Activated CD8-positive, alpha-beta memory T cell treated with anti-CD3 and anti-CD28 coated beads for 48 hours (primary cell): ENCODE results near the gene CAPN10.
"Not testable (repeated sequence)": the region's sequence is repeated elsewhere in the genome, so short reads cannot be mapped to it uniquely, and the experiment has no call there.

Experiments used
- DNase-seq, 3 experiments: peaks; one replicate each; pipeline ENCODE4 v3.0.0-alpha.2; 2020; ENCODE audit warnings: low read depth in 2 of 3, low spot score in 2 of 3

Gene CAPN10

GRCh38 chr2:240563231-240563630, 23.3 kb upstream of the CAPN10 start:
- DNase-seq: not testable (repeated sequence)

- no peak for DNase-seq
These were observed 22.5 kb upstream of the CAPN10 start for GRCh38 chr2:240563951-240564560.

- DNase-seq: no peak
These were observed 21.8 kb upstream of the CAPN10 start for GRCh38 chr2:240564561-240565332.

GRCh38 chr2:240565333-240566202, 21.0 kb upstream of the CAPN10 start:
- peak; percentile 74 to 87 (median 78) for DNase-seq

GRCh38 chr2:240566203-240567136, 20.1 kb upstream of the CAPN10 start:
- peak; percentile 80 to 92 (median 87) for DNase-seq

- DNase-seq: no peak
These were observed 19.2 kb upstream of the CAPN10 start for GRCh38 chr2:240567137-240567871.

- peak in 1 of 3 experiments; percentile 26 for DNase-seq
These were observed 18.5 kb upstream of the CAPN10 start, which contains the start of gene RNPEPL1 for GRCh38 chr2:240567872-240568677. Gene RNPEPL1 (plus strand): TSS chr2:240568484. CDS start chr2:240568587, 103 bp downstream.

GRCh38 chr2:240568678-240569522, 17.6 kb upstream of the CAPN10 start:
- DNase-seq: no peak

GRCh38 chr2:240569523-240569997, 17.0 kb upstream of the CAPN10 start:
- no peak for DNase-seq

- no peak for DNase-seq
These were observed 16.5 kb upstream of the CAPN10 start for GRCh38 chr2:240569998-240570530.

GRCh38 chr2:240570531-240571313, 15.8 kb upstream of the CAPN10 start:
- no peak for DNase-seq

GRCh38 chr2:240571314-240571973, 15.1 kb upstream of the CAPN10 start:
- DNase-seq: no peak

- no peak for DNase-seq
These were observed 14.1 kb upstream of the CAPN10 start for GRCh38 chr2:240572141-240573031.

- no peak for DNase-seq
These were observed 13.4 kb upstream of the CAPN10 start for GRCh38 chr2:240573071-240573515.
